SK-N-SH treated with all-trans-retinoic acid at 6 μM for 48 hours (cell line): ENCODE measurements around the gene UNCX.

Experiments used
- CREB5 ChIP-seq: fragments of 250-450 bp; sonication (Bioruptor Pico); IDR thresholded peaks from 2 replicates; pipeline ENCODE4 v1.5.1; 2020; ENCODE audit warnings: low read depth, mild to moderate bottlenecking, moderate library complexity
- ESRRG ChIP-seq: fragments of 250-450 bp; sonication (Bioruptor Pico); IDR thresholded peaks from 2 replicates; pipeline ENCODE4 v1.6.1; 2021; ENCODE audit warnings: mild to moderate bottlenecking
- ISL1 ChIP-seq: fragments of 250-450 bp; sonication (Bioruptor Pico); IDR thresholded peaks from 2 replicates; pipeline ENCODE4 v2.1.2; 2022; ENCODE audit warnings: mild to moderate bottlenecking, moderate library complexity
- RARB ChIP-seq: fragments of 250-450 bp; sonication (Bioruptor Pico); IDR thresholded peaks from 2 replicates; pipeline ENCODE4 v1.8.0; 2021; ENCODE audit warnings: mild to moderate bottlenecking, moderate library complexity
- SNAI2 ChIP-seq: fragments of 250-450 bp; sonication (Bioruptor Pico); IDR thresholded peaks from 2 replicates; pipeline ENCODE4 v1.5.0; 2020; ENCODE audit warnings: mild to moderate bottlenecking, moderate library complexity
- TOX ChIP-seq: fragments of 250-450 bp; sonication (Bioruptor Pico); IDR thresholded peaks from 2 replicates; pipeline ENCODE4 v1.8.0; 2021; ENCODE audit warnings: mild to moderate bottlenecking, moderate library complexity, borderline replicate concordance
- ZC3H10 ChIP-seq: fragments of 250-450 bp; sonication (Bioruptor Pico); IDR thresholded peaks from 2 replicates; pipeline ENCODE4 v1.5.1; 2021; ENCODE audit warnings: mild to moderate bottlenecking, moderate library complexity
- ZFP3 ChIP-seq: fragments of 250-450 bp; sonication (Bioruptor Pico); IDR thresholded peaks from 2 replicates; pipeline ENCODE4 v1.5.0; 2020; ENCODE audit warnings: mild to moderate bottlenecking, moderate library complexity
- ZFP30 ChIP-seq: fragments of 450-650 bp; formaldehyde crosslinking; IDR thresholded peaks from 2 replicates; pipeline ENCODE4 v1.5.0; 2022; ENCODE audit warnings: mild to moderate bottlenecking, moderate library complexity
- ZNF565 ChIP-seq: fragments of 450-650 bp; formaldehyde crosslinking; conservative IDR thresholded peaks from 2 replicates; pipeline ENCODE4 v1.5.0; 2020; ENCODE audit warnings: low read depth, mild to moderate bottlenecking, moderate library complexity

DNA sequence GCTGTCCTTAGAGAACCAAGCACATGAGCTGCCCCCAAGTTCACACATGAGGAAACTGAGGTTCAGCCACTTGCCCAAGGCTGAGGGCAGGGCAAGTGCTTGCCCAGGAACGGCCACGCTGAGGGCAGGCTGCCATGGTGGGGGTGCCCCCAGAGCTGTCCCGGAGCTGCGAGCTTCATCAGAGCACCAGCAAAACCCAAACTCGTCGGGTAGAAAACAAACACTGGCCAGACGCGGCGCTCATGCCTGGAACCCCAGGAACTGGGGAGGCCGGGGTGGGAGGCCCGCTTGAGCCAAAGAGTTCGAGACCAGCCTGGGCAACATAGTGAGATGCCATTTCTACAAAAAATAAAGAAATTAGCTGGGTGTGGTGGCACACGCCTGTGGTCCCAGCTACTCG is 38.4 kb downstream of the UNCX start:
- TF ChIP-seq SNAI2 (CRISPR knock-in tag) (no peak), ZFP3 (CRISPR knock-in tag) (no peak), ZC3H10 (CRISPR knock-in tag) (no peak), ZNF565 (CRISPR knock-in tag) (no peak), RARB (no peak), ESRRG (CRISPR knock-in tag) (no peak), ZFP30 (no peak), CREB5 (CRISPR knock-in tag) (no peak), ISL1 (CRISPR knock-in tag) (no peak), TOX (CRISPR knock-in tag) (no peak)
